Activated T-helper 2 cell treated with anti-CD3 and anti-CD28 coated beads, Interferon-gamma antibody, Interleukin-2, Interleukin-4, amounts not matched to agents 10 μg/mL and 5 μg/mL and 100 μg/mL, durations not matched to agents 14 hours and 24 hours and 36 hours (primary cell): Measurements from ENCODE around the gene ABCC4. TPM values are rescaled to one million over a fixed set of nuclear protein-coding genes. Genes with fewer than 3 reads are reported as not detected.
A peak's percentile ranks its signal among the peaks of the same experiment; 100 is the strongest.

Experiments used
- DNase-seq: peaks from one replicate; pipeline ENCODE4 v3.0.0; 2021; ENCODE audit warnings: low spot score
- H3K27ac Mint-ChIP-seq: one replicate; pipeline ENCODE4 v1.8.0; 2021; ENCODE audit warnings: mixed read lengths
- H3K27me3 Mint-ChIP-seq: one replicate; pipeline ENCODE4 v1.8.0; 2021; ENCODE audit warnings: low read depth, mixed read lengths
- H3K36me3 Mint-ChIP-seq: one replicate; pipeline ENCODE4 v1.8.0; 2021; ENCODE audit warnings: low read depth, mixed read lengths
- H3K4me1 Mint-ChIP-seq: one replicate; pipeline ENCODE4 v1.8.0; 2021; ENCODE audit warnings: low read depth, mixed read lengths
- H3K4me3 Mint-ChIP-seq: one replicate; pipeline ENCODE4 v1.8.0; 2021; ENCODE audit warnings: low read depth, mild to moderate bottlenecking, moderate library complexity, mixed read lengths
- H3K9me3 Mint-ChIP-seq: one replicate; pipeline ENCODE4 v1.8.0; 2021; ENCODE audit warnings: mixed read lengths
- intact Hi-C: fragments of 100-400 bp; cut with micrococcal nuclease; formaldehyde crosslinking; loops from one replicate; pipeline ENCODE4 v1.15.1; 2023
- total RNA-seq: library from RNA; stranded (reverse); gene quantifications from 2 replicates; pipeline ENCODE4 v1.2.3, GENCODE V29; 2022

ABCC4 gene
- 19.3 and 19.6 TPM in 2 replicates for total RNA-seq

GRCh38 chr13:95301183-95301967 lies at the start of gene ABCC4:
ABCC4 (minus strand) TSS chr13:95301451; CDS start chr13:95301314, 137 bp downstream.
- Mint-ChIP-seq H3K4me3 (peak within 1 kb of the TSS; percentile 88), H3K4me1 (peaks cover 27% of the 10 kb centered on the region), H3K27ac (peak within 1 kb of the TSS; percentile 76), H3K36me3 (peaks cover 11% of the 10 kb centered on the region), H3K9me3 (no peaks in the 10 kb centered on the region), H3K27me3 (peaks cover 6% of the 10 kb centered on the region)
- peak; percentile 55 for DNase-seq
- intact Hi-C loops = loop anchor here (2.0 kb wide), 1 partner anchor 111 kb away; no protein-coding TSS in a partner anchor

GRCh38 chr13:95349267-95349666 lies 48.0 kb upstream of the ABCC4 start:
- no peak for DNase-seq
- intact Hi-C loops = no loop called here
- Mint-ChIP-seq H3K36me3 (no peaks in the 10 kb centered on the region), H3K9me3 (no peaks in the 10 kb centered on the region), H3K27ac (no peak overlapping the region), H3K4me1 (no peaks in the 10 kb centered on the region), H3K4me3 (no peak overlapping the region), H3K27me3 (no peaks in the 10 kb centered on the region)

GRCh38 chr13:95343944-95344343 lies 42.7 kb upstream of the ABCC4 start:
- Mint-ChIP-seq H3K36me3 (no peaks in the 10 kb centered on the region), H3K27me3 (no peaks in the 10 kb centered on the region), H3K9me3 (no peaks in the 10 kb centered on the region), H3K4me3 (no peak overlapping the region), H3K27ac (no peak overlapping the region), H3K4me1 (no peaks in the 10 kb centered on the region)
- intact Hi-C loops = no loop called here
- no peak for DNase-seq

GRCh38 chr13:95341441-95341840 lies 40.2 kb upstream of the ABCC4 start:
- H3K27ac Mint-ChIP-seq = no peak overlapping the region
- H3K9me3 Mint-ChIP-seq = no peaks in the 10 kb centered on the region
- no peaks in the 10 kb centered on the region for H3K4me1 Mint-ChIP-seq
- intact Hi-C loops = no loop called here
- no peaks in the 10 kb centered on the region for H3K36me3 Mint-ChIP-seq
- no peak overlapping the region for H3K4me3 Mint-ChIP-seq
- H3K27me3 Mint-ChIP-seq = no peaks in the 10 kb centered on the region
- DNase-seq = no peak

- no peak for DNase-seq
- Mint-ChIP-seq H3K4me1 (no peaks in the 10 kb centered on the region), H3K4me3 (no peak overlapping the region), H3K27ac (no peak overlapping the region), H3K9me3 (no peaks in the 10 kb centered on the region), H3K36me3 (no peaks in the 10 kb centered on the region), H3K27me3 (no peaks in the 10 kb centered on the region)
- intact Hi-C loops = no loop called here
These were observed 37.7 kb upstream of the ABCC4 start for GRCh38 chr13:95338905-95339304.

- no peaks in the 10 kb centered on the region for H3K9me3 Mint-ChIP-seq
- H3K27ac Mint-ChIP-seq = no peak overlapping the region
- H3K4me1 Mint-ChIP-seq = no peaks in the 10 kb centered on the region
- H3K36me3 Mint-ChIP-seq = no peaks in the 10 kb centered on the region
- no peak overlapping the region for H3K4me3 Mint-ChIP-seq
- intact Hi-C loops = no loop called here
- DNase-seq = no peak
- H3K27me3 Mint-ChIP-seq = no peaks in the 10 kb centered on the region
These were observed 36.3 kb upstream of the ABCC4 start for GRCh38 chr13:95337597-95337996.

GRCh38 chr13:95335667-95336066 lies 34.4 kb upstream of the ABCC4 start:
- intact Hi-C loops = no loop called here
- no peaks in the 10 kb centered on the region for H3K9me3 Mint-ChIP-seq
- no peaks in the 10 kb centered on the region for H3K27me3 Mint-ChIP-seq
- no peaks in the 10 kb centered on the region for H3K36me3 Mint-ChIP-seq
- no peaks in the 10 kb centered on the region for H3K4me1 Mint-ChIP-seq
- no peak overlapping the region for H3K4me3 Mint-ChIP-seq
- H3K27ac Mint-ChIP-seq = no peak overlapping the region
- no peak for DNase-seq

- no peaks in the 10 kb centered on the region for H3K9me3 Mint-ChIP-seq
- no peak overlapping the region for H3K27ac Mint-ChIP-seq
- H3K27me3 Mint-ChIP-seq = no peaks in the 10 kb centered on the region
- H3K36me3 Mint-ChIP-seq = no peaks in the 10 kb centered on the region
- H3K4me1 Mint-ChIP-seq = no peaks in the 10 kb centered on the region
- intact Hi-C loops = no loop called here
- no peak for DNase-seq
- no peak overlapping the region for H3K4me3 Mint-ChIP-seq
These were observed 27.1 kb upstream of the ABCC4 start for GRCh38 chr13:95328386-95328785.

GRCh38 chr13:95327190-95327589 lies 25.9 kb upstream of the ABCC4 start:
- H3K27me3 Mint-ChIP-seq = no peaks in the 10 kb centered on the region
- H3K4me1 Mint-ChIP-seq = no peaks in the 10 kb centered on the region

GRCh38 chr13:95326695-95327094 lies 25.4 kb upstream of the ABCC4 start:
- no peak for DNase-seq
- no peaks in the 10 kb centered on the region for H3K27me3 Mint-ChIP-seq
- no peak overlapping the region for H3K4me3 Mint-ChIP-seq
- no peaks in the 10 kb centered on the region for H3K9me3 Mint-ChIP-seq
- H3K36me3 Mint-ChIP-seq = no peaks in the 10 kb centered on the region
- intact Hi-C loops = no loop called here
- H3K4me1 Mint-ChIP-seq = no peaks in the 10 kb centered on the region
- no peak overlapping the region for H3K27ac Mint-ChIP-seq

More at GRCh38 chr13:95327190-95327589, 25.9 kb upstream of the ABCC4 start:
- no peak for DNase-seq
- no peak overlapping the region for H3K4me3 Mint-ChIP-seq
- no peaks in the 10 kb centered on the region for H3K36me3 Mint-ChIP-seq
- H3K27ac Mint-ChIP-seq = no peak overlapping the region
- intact Hi-C loops = no loop called here
- H3K9me3 Mint-ChIP-seq = no peaks in the 10 kb centered on the region

GRCh38 chr13:95325485-95325884 lies 24.2 kb upstream of the ABCC4 start:
- no peaks in the 10 kb centered on the region for H3K9me3 Mint-ChIP-seq
- H3K27me3 Mint-ChIP-seq = no peaks in the 10 kb centered on the region
- no peak for DNase-seq
- H3K4me1 Mint-ChIP-seq = no peaks in the 10 kb centered on the region
- no peak overlapping the region for H3K27ac Mint-ChIP-seq
- intact Hi-C loops = no loop called here
- H3K4me3 Mint-ChIP-seq = no peak overlapping the region
- no peaks in the 10 kb centered on the region for H3K36me3 Mint-ChIP-seq

- Mint-ChIP-seq H3K9me3 (no peaks in the 10 kb centered on the region), H3K27me3 (no peaks in the 10 kb centered on the region), H3K36me3 (no peaks in the 10 kb centered on the region), H3K27ac (no peak overlapping the region), H3K4me3 (no peak overlapping the region), H3K4me1 (no peaks in the 10 kb centered on the region)
- intact Hi-C loops = no loop called here
- DNase-seq = no peak
These were observed 22.8 kb upstream of the ABCC4 start for GRCh38 chr13:95323930-95324662.

GRCh38 chr13:95319551-95320274 lies 18.5 kb upstream of the ABCC4 start:
- no peak for DNase-seq
- H3K27me3 Mint-ChIP-seq = no peaks in the 10 kb centered on the region
- H3K4me3 Mint-ChIP-seq = no peak overlapping the region
- no peaks in the 10 kb centered on the region for H3K4me1 Mint-ChIP-seq
- no peaks in the 10 kb centered on the region for H3K36me3 Mint-ChIP-seq
- H3K27ac Mint-ChIP-seq = no peak overlapping the region
- H3K9me3 Mint-ChIP-seq = no peaks in the 10 kb centered on the region
- intact Hi-C loops = no loop called here
